HEK293 (cell line): ENCODE results near the gene RAB24.

Experiments used
- CTCF ChIA-PET: fragments of 350-600 bp; formaldehyde crosslinking; extraction: SDS; loops from one replicate; lab custom pipeline; 2021; ENCODE audit warnings: antibody characterized with exemption; lab: Yijun Ruan, JAX
- POLR2A ChIA-PET: fragments of 300-600 bp; formaldehyde crosslinking; extraction: SDS; loops from one replicate; lab custom pipeline; 2020; ENCODE audit warnings: antibody characterized with exemption, inconsistent platforms; lab: Yijun Ruan, JAX
- H3K27ac ChIP-seq: fragments of 200-500 bp; sonication (Bioruptor generic); 2 replicates; pipeline ENCODE4 v1.5.1; 2014; ENCODE audit warnings: low read depth, low read length, control low read depth, inconsistent platforms; ENCODE audit errors: extremely low read depth
- H3K36me3 ChIP-seq, 2 experiments: fragments of 200-500 bp in 1 of 2; sonication (Bioruptor generic) in 1 of 2; 1 replicate in 1 of 2; 2 replicates in 1 of 2; pipeline ENCODE4 v1.5.1; 2014 to 2017; ENCODE audit warnings: inconsistent platforms in 2 of 2, low read length in 2 of 2; ENCODE audit not compliant: control insufficient read depth in 2 of 2, insufficient read depth in 1 of 2
- H3K4me1 ChIP-seq: fragments of 200-500 bp; sonication (Bioruptor generic); 2 replicates; pipeline ENCODE4 v1.5.1; 2014; ENCODE audit warnings: mild to moderate bottlenecking, low read length, inconsistent platforms; ENCODE audit not compliant: control insufficient read depth, insufficient read depth
- H3K4me3 ChIP-seq: 2 replicates; pipeline ENCODE4 v1.5.1; 2011; ENCODE audit warnings: low read depth, mild to moderate bottlenecking, control low read depth, low read length, moderate library complexity
- H3K9me3 ChIP-seq: fragments of 200-500 bp; sonication (Bioruptor generic); 2 replicates; pipeline ENCODE4 v1.5.1; 2014; ENCODE audit warnings: low read depth, low read length, inconsistent platforms; ENCODE audit not compliant: control insufficient read depth, insufficient read depth
- EGR2 ChIP-seq: fragments of 450-650 bp; formaldehyde crosslinking; IDR thresholded peaks from 2 replicates; pipeline ENCODE4 v1.5.1; 2016; ENCODE audit warnings: low read depth, missing biosample characterization, missing genetic modification characterization
- GLIS1 ChIP-seq: fragments of 450-650 bp; formaldehyde crosslinking; IDR thresholded peaks from 2 replicates; pipeline ENCODE4 v1.5.1; 2016; ENCODE audit warnings: missing biosample characterization, missing genetic modification characterization
- MYNN ChIP-seq: fragments of 450-650 bp; formaldehyde crosslinking; IDR thresholded peaks from 2 replicates; pipeline ENCODE4 v1.5.1; 2016; ENCODE audit warnings: missing biosample characterization, missing genetic modification characterization, borderline replicate concordance
- SP2 ChIP-seq: fragments of 450-650 bp; formaldehyde crosslinking; IDR thresholded peaks from 2 replicates; pipeline ENCODE4 v1.5.1; 2016; ENCODE audit warnings: missing biosample characterization, missing genetic modification characterization
- SP3 ChIP-seq: fragments of 450-650 bp; formaldehyde crosslinking; IDR thresholded peaks from 2 replicates; pipeline ENCODE4 v1.5.1; 2016; ENCODE audit warnings: missing biosample characterization, missing genetic modification characterization
- ZEB2 ChIP-seq: fragments of 450-650 bp; formaldehyde crosslinking; IDR thresholded peaks from 2 replicates; pipeline ENCODE4 v1.5.1; 2016; ENCODE audit warnings: missing biosample characterization, missing genetic modification characterization
- ZNF10 ChIP-seq: fragments of 450-650 bp; formaldehyde crosslinking; IDR thresholded peaks from 2 replicates; pipeline ENCODE4 v1.5.1; 2017; ENCODE audit warnings: missing biosample characterization, missing genetic modification characterization
- ZNF121 ChIP-seq: fragments of 450-650 bp; formaldehyde crosslinking; IDR thresholded peaks from 2 replicates; pipeline ENCODE4 v1.5.1; 2016; ENCODE audit warnings: missing biosample characterization, missing genetic modification characterization
- ZNF16 ChIP-seq: fragments of 450-650 bp; formaldehyde crosslinking; IDR thresholded peaks from 2 replicates; pipeline ENCODE4 v1.5.1; 2016; ENCODE audit warnings: low read depth, missing biosample characterization, missing genetic modification characterization
- ZNF266 ChIP-seq: fragments of 450-650 bp; formaldehyde crosslinking; IDR thresholded peaks from 2 replicates; pipeline ENCODE4 v1.5.1; 2016; ENCODE audit warnings: missing biosample characterization, missing genetic modification characterization, low read depth
- ZNF394 ChIP-seq: fragments of 450-650 bp; formaldehyde crosslinking; IDR thresholded peaks from 2 replicates; pipeline ENCODE4 v1.5.1; 2016; ENCODE audit warnings: missing biosample characterization, missing genetic modification characterization, mild to moderate bottlenecking, moderate library complexity, borderline replicate concordance
- ZNF521 ChIP-seq: fragments of 450-650 bp; formaldehyde crosslinking; IDR thresholded peaks from 2 replicates; pipeline ENCODE4 v1.5.1; 2017; ENCODE audit warnings: missing biosample characterization, mild to moderate bottlenecking, missing genetic modification characterization
- TF ChIP-seq, protein P1 (sequence below): fragments of 450-650 bp; formaldehyde crosslinking; IDR thresholded peaks from 2 replicates; pipeline ENCODE4 v1.5.1; 2016; ENCODE audit warnings: missing biosample characterization, missing genetic modification characterization
- TF ChIP-seq, protein P2 (sequence below): fragments of 450-650 bp; formaldehyde crosslinking; IDR thresholded peaks from 2 replicates; pipeline ENCODE4 v1.5.1; 2016; ENCODE audit warnings: missing biosample characterization, missing genetic modification characterization, borderline replicate concordance
- TF ChIP-seq, protein P3 (sequence below): fragments of 450-650 bp; formaldehyde crosslinking; IDR thresholded peaks from 2 replicates; pipeline ENCODE4 v1.5.1; 2016; ENCODE audit warnings: missing biosample characterization, missing genetic modification characterization
- TF ChIP-seq, protein P4 (sequence below): fragments of 450-650 bp; formaldehyde crosslinking; IDR thresholded peaks from 2 replicates; pipeline ENCODE4 v1.5.1; 2017; ENCODE audit warnings: missing biosample characterization, missing genetic modification characterization

Gene RAB24

DNA sequence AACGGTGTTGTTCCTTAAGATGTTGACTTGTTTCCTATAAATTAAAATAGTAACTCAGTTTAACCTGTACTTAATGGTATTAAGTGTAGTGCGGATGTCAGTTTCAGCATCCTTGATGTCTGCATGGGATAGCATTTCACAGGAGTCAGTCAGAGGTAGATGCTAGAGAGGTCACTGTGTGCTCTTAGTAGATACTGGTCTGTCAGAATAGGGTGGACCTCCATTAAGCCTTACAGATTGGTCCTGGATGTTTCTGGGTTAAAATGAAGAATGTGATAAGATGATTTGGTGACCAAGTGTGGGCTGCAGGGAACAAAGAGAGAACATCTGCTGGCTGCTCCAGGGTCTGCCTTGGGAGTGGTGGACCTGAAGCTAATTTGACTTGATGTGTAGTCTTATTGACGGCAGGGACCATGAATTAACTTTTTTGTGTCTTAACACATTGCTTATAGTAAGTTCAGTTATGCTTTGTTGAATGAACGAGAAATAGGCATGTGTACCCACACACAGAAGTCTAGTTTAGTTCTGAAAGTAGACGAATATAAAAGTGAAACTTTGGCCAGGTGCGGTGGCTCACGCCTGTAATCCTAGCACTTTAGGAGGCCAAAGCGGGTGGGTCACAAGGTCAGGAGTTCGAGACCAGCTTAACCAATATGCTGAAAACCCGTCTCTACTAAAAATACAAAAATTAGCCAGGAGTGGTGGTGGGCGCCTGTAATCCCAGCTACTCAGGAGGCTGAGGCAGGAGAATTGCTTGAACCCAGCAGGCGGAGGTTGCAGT, 12.5 kb downstream of the RAB24 start:
- TF ChIP-seq, protein P1, sequence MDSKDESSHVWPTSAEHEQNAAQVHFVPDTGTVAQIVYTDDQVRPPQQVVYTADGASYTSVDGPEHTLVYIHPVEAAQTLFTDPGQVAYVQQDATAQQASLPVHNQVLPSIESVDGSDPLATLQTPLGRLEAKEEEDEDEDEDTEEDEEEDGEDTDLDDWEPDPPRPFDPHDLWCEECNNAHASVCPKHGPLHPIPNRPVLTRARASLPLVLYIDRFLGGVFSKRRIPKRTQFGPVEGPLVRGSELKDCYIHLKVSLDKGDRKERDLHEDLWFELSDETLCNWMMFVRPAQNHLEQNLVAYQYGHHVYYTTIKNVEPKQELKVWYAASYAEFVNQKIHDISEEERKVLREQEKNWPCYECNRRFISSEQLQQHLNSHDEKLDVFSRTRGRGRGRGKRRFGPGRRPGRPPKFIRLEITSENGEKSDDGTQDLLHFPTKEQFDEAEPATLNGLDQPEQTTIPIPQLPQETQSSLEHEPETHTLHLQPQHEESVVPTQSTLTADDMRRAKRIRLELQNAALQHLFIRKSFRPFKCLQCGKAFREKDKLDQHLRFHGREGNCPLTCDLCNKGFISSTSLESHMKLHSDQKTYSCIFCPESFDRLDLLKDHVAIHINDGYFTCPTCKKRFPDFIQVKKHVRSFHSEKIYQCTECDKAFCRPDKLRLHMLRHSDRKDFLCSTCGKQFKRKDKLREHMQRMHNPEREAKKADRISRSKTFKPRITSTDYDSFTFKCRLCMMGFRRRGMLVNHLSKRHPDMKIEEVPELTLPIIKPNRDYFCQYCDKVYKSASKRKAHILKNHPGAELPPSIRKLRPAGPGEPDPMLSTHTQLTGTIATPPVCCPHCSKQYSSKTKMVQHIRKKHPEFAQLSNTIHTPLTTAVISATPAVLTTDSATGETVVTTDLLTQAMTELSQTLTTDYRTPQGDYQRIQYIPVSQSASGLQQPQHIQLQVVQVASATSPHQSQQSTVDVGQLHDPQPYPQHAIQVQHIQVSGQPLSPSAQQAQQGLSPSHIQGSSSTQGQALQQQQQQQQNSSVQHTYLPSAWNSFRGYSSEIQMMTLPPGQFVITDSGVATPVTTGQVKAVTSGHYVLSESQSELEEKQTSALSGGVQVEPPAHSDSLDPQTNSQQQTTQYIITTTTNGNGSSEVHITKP (tag by site-specific recombination) = no peak
- TF ChIP-seq ZNF266 (tag by site-specific recombination) = no peak
- TF ChIP-seq MYNN (tag by site-specific recombination) = no peak
- TF ChIP-seq ZNF10 (tag by site-specific recombination) = no peak
- TF ChIP-seq, protein P2, sequence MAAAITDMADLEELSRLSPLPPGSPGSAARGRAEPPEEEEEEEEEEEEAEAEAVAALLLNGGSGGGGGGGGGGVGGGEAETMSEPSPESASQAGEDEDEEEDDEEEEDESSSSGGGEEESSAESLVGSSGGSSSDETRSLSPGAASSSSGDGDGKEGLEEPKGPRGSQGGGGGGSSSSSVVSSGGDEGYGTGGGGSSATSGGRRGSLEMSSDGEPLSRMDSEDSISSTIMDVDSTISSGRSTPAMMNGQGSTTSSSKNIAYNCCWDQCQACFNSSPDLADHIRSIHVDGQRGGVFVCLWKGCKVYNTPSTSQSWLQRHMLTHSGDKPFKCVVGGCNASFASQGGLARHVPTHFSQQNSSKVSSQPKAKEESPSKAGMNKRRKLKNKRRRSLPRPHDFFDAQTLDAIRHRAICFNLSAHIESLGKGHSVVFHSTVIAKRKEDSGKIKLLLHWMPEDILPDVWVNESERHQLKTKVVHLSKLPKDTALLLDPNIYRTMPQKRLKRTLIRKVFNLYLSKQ (tag by site-specific recombination) = no peak
- no peak for TF ChIP-seq ZNF121 (tag by site-specific recombination)
- no peak for TF ChIP-seq GLIS1 (tag by site-specific recombination)
- no peak for TF ChIP-seq SP2 (tag by site-specific recombination)
- TF ChIP-seq, protein P3, sequence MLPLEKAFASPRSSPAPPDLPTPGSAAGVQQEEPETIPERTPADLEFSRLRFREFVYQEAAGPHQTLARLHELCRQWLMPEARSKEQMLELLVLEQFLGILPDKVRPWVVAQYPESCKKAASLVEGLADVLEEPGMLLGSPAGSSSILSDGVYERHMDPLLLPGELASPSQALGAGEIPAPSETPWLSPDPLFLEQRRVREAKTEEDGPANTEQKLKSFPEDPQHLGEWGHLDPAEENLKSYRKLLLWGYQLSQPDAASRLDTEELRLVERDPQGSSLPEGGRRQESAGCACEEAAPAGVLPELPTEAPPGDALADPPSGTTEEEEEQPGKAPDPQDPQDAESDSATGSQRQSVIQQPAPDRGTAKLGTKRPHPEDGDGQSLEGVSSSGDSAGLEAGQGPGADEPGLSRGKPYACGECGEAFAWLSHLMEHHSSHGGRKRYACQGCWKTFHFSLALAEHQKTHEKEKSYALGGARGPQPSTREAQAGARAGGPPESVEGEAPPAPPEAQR (tag by site-specific recombination) = no peak
- no peak for TF ChIP-seq ZNF16 (tag by site-specific recombination)
- TF ChIP-seq EGR2 (tag by site-specific recombination) = no peak
- TF ChIP-seq ZNF521 (tag by site-specific recombination) = no peak
- TF ChIP-seq ZNF394 (tag by site-specific recombination) = no peak
- no peak for TF ChIP-seq ZEB2 (tag by site-specific recombination)
- TF ChIP-seq SP3 (tag by site-specific recombination) = no peak
- TF ChIP-seq, protein P4, sequence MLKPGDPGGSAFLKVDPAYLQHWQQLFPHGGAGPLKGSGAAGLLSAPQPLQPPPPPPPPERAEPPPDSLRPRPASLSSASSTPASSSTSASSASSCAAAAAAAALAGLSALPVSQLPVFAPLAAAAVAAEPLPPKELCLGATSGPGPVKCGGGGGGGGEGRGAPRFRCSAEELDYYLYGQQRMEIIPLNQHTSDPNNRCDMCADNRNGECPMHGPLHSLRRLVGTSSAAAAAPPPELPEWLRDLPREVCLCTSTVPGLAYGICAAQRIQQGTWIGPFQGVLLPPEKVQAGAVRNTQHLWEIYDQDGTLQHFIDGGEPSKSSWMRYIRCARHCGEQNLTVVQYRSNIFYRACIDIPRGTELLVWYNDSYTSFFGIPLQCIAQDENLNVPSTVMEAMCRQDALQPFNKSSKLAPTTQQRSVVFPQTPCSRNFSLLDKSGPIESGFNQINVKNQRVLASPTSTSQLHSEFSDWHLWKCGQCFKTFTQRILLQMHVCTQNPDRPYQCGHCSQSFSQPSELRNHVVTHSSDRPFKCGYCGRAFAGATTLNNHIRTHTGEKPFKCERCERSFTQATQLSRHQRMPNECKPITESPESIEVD (tag by site-specific recombination) = no peak
- ChIA-PET POLR2A (no interaction called here), CTCF (no interaction called here)
- H3K4me3 ChIP-seq = no peak overlapping the region
- no peak overlapping the region for H3K27ac ChIP-seq
- H3K4me1 ChIP-seq = no peaks in the 10 kb centered on the region
- no peaks in the 10 kb centered on the region for H3K9me3 ChIP-seq
- peaks cover 50 to 90% of the 10 kb centered on the region in 2 experiments for H3K36me3 ChIP-seq
